SK-N-MC (cell line): ENCODE data around the gene TP73.

ENCODE experiments used
- EZH2 ChIP-seq: fragments of 200-600 bp; sonication (generic); IDR thresholded peaks from one replicate; pipeline ENCODE4 v1.6.1; 2017; ENCODE audit warnings: antibody characterized with exemption
- FOXP2 ChIP-seq: optimal IDR thresholded peaks from 2 replicates; pipeline ENCODE3; 2011; ENCODE audit warnings: mild to moderate bottlenecking, moderate library complexity; ENCODE audit not compliant: insufficient read depth; ENCODE audit errors: extremely low read length, control extremely low read depth
- POLR2AphosphoS5 ChIP-seq: IDR thresholded peaks from 2 replicates; pipeline ENCODE4 v1.6.1; 2012; ENCODE audit warnings: mild to moderate bottlenecking, low read depth, low read length, borderline replicate concordance

- TF ChIP-seq EZH2 (no peak), POLR2AphosphoS5 (no peak), FOXP2 (no peak)
Observed at GRCh38 chr1:3645666-3646355, 6.5 kb upstream of the TP73 start.
